HEK293T (cell line): ENCODE data around the gene TRIM27.
"Not testable (repeated sequence)": the region's sequence is repeated elsewhere in the genome, so short reads cannot be mapped to it uniquely, and the experiment has no call there.

Experiments
- CTCF ChIA-PET: fragments of 350-600 bp; formaldehyde crosslinking; extraction: SDS; loops from one replicate; lab custom pipeline; 2021; ENCODE audit warnings: antibody characterized with exemption, inconsistent platforms; lab: Yijun Ruan, JAX
- POLR2A ChIA-PET: fragments of 350-600 bp; formaldehyde crosslinking; extraction: SDS; loops from one replicate; lab custom pipeline; 2020; ENCODE audit warnings: antibody characterized with exemption, inconsistent platforms; lab: Yijun Ruan, JAX
- DNase-seq: peaks from one replicate; pipeline ENCODE4 v3.0.0; 2012; ENCODE audit warnings: mixed read lengths; ENCODE audit errors: extremely low spot score
- ARNT ChIP-seq: fragments of 450-650 bp; IDR thresholded peaks from 2 replicates; pipeline ENCODE4 v1.6.1; 2017; ENCODE audit warnings: mild to moderate bottlenecking
- BHLHE40 ChIP-seq: fragments of 450-650 bp; IDR thresholded peaks from 2 replicates; pipeline ENCODE4 v1.6.1; 2016; ENCODE audit warnings: mild to moderate bottlenecking, moderate library complexity, borderline replicate concordance
- CTBP1 ChIP-seq: fragments of 450-650 bp; IDR thresholded peaks from 2 replicates; pipeline ENCODE4 v1.6.1; 2016; ENCODE audit warnings: borderline replicate concordance
- ELF4 ChIP-seq: fragments of 450-650 bp; IDR thresholded peaks from 2 replicates; pipeline ENCODE4 v1.6.1; 2017; ENCODE audit warnings: antibody characterized with exemption
- FOXA1 ChIP-seq: fragments of 450-650 bp; IDR thresholded peaks from 2 replicates; pipeline ENCODE4 v1.6.1; 2016; ENCODE audit warnings: mild to moderate bottlenecking
- FOXK2 ChIP-seq: fragments of 450-650 bp; IDR thresholded peaks from 2 replicates; pipeline ENCODE4 v1.6.1; 2016; ENCODE audit warnings: mild to moderate bottlenecking
- FOXM1 ChIP-seq: fragments of 450-650 bp; IDR thresholded peaks from 2 replicates; pipeline ENCODE4 v1.6.1; 2017; ENCODE audit warnings: mild to moderate bottlenecking, borderline replicate concordance
- HDGF ChIP-seq: fragments of 450-650 bp; IDR thresholded peaks from 2 replicates; pipeline ENCODE4 v1.6.1; 2017; ENCODE audit warnings: antibody characterized with exemption, borderline replicate concordance
- L3MBTL2 ChIP-seq: fragments of 450-650 bp; conservative IDR thresholded peaks from 2 replicates; pipeline ENCODE4 v1.6.1; 2016; ENCODE audit warnings: mild to moderate bottlenecking
- LEF1 ChIP-seq: fragments of 450-650 bp; IDR thresholded peaks from 2 replicates; pipeline ENCODE4 v1.6.1; 2017; ENCODE audit warnings: mild to moderate bottlenecking, borderline replicate concordance
- NFRKB ChIP-seq: fragments of 450-650 bp; IDR thresholded peaks from 2 replicates; pipeline ENCODE4 v1.6.1; 2016; ENCODE audit warnings: mild to moderate bottlenecking, moderate library complexity
- PKNOX1 ChIP-seq: fragments of 450-650 bp; IDR thresholded peaks from 2 replicates; pipeline ENCODE4 v1.6.1; 2016
- SP1 ChIP-seq: fragments of 450-650 bp; IDR thresholded peaks from 2 replicates; pipeline ENCODE4 v1.6.1; 2017
- SUZ12 ChIP-seq: fragments of 450-650 bp; IDR thresholded peaks from 2 replicates; pipeline ENCODE4 v1.6.1; 2016; ENCODE audit warnings: mild to moderate bottlenecking
- TARDBP ChIP-seq: fragments of 450-650 bp; IDR thresholded peaks from 2 replicates; pipeline ENCODE4 v1.6.1; 2016
- ZNF384 ChIP-seq: fragments of 450-650 bp; IDR thresholded peaks from 2 replicates; pipeline ENCODE4 v1.6.1; 2016

TRIM27 gene

GRCh38 chr6:28940858-28941683 is 17.3 kb upstream of the TRIM27 start:
- DNase-seq = peak; percentile 51
- ChIA-PET CTCF (interaction anchor here (1.4 to 3.5 kb wide), 2 partner anchors 17 to 103 kb away, joined by 3 to 12 read pairs; partner anchors contain the start of gene TRIM27), POLR2A (interaction anchor here (1.0 to 6.1 kb wide), 7 partner anchors 10 to 103 kb away, joined by 4 to 57 read pairs (median 9); partner anchors contain the start of gene TRIM27)
- no peak for TF ChIP-seq PKNOX1
- peak; percentile 31 for TF ChIP-seq CTBP1
- no peak for TF ChIP-seq BHLHE40
- TF ChIP-seq FOXA1 = no peak
- peak; percentile 32; the same call in 1 of the 2 replicates for TF ChIP-seq L3MBTL2
- no peak for TF ChIP-seq NFRKB
- TF ChIP-seq SUZ12 = no peak
- peak; percentile 41 for TF ChIP-seq ARNT
- TF ChIP-seq FOXM1 = no peak
- TF ChIP-seq TARDBP = no peak; the same call in 1 of the 2 replicates
- no peak for TF ChIP-seq FOXK2

GRCh38 chr6:28940294-28940857 is 16.6 kb upstream of the TRIM27 start:
- ChIA-PET POLR2A (interaction anchor here (0.6 to 6.1 kb wide), 7 partner anchors 10 to 182 kb away, joined by 3 to 57 read pairs (median 6); partner anchors contain the start of gene TRIM27), CTCF (interaction anchor here (1.4 to 3.5 kb wide), 2 partner anchors 16 to 102 kb away, joined by 3 to 12 read pairs; partner anchors contain the start of gene TRIM27)
- DNase-seq = peak; percentile 34
- TF ChIP-seq FOXM1 (no peak), FOXA1 (no peak), CTBP1 (no peak), TARDBP (no peak), PKNOX1 (no peak; the same call in 1 of the 2 replicates), L3MBTL2 (no peak), SUZ12 (no peak), NFRKB (no peak), SP1 (no peak), ELF4 (no peak), FOXK2 (no peak), HDGF (no peak)

- DNase-seq = no peak
- CTCF ChIA-PET = no interaction called here
- POLR2A ChIA-PET = no interaction called here
- no peak for TF ChIP-seq L3MBTL2
These were observed 9.3 kb upstream of the TRIM27 start for GRCh38 chr6:28933069-28933468.

GRCh38 chr6:28929887-28930620 is 6.3 kb upstream of the TRIM27 start:
- ChIA-PET POLR2A (interaction anchor here (0.6 kb wide), 1 partner anchor 860 kb away, joined by 3 read pairs; no protein-coding TSS in a partner anchor), CTCF (no interaction called here)
- TF ChIP-seq ZNF384 (no peak), ARNT (no peak), SUZ12 (no peak), FOXK2 (no peak), HDGF (no peak), FOXA1 (no peak), PKNOX1 (no peak), BHLHE40 (no peak), FOXM1 (no peak), NFRKB (no peak), LEF1 (no peak), CTBP1 (no peak), L3MBTL2 (no peak), ELF4 (no peak)
- no peak for DNase-seq

- POLR2A ChIA-PET = interaction anchor here (0.6 kb wide), 1 partner anchor 859 kb away, joined by 3 read pairs; no protein-coding TSS in a partner anchor
- CTCF ChIA-PET = interaction anchor here (0.6 to 0.8 kb wide), 2 partner anchors 10 to 90 kb away, joined by 4 read pairs; no protein-coding TSS in a partner anchor
- not testable (repeated sequence) for DNase-seq
These were observed 5.6 kb upstream of the TRIM27 start for GRCh38 chr6:28929339-28929738.

- ChIA-PET CTCF (no interaction called here), POLR2A (interaction anchor here (1.0 kb wide), 1 partner anchor 32 kb away, joined by 4 read pairs; no protein-coding TSS in a partner anchor)
- no peak for DNase-seq
- TF ChIP-seq L3MBTL2 (no peak), CTBP1 (no peak), SP1 (no peak), ARNT (no peak), FOXK2 (no peak)
These were observed 4.1 kb upstream of the TRIM27 start for GRCh38 chr6:28927846-28928245.
